Glutamatergic neuron (in vitro differentiated cells): Measurements from ENCODE around the gene OPRM1. TPM values are rescaled to one million over a fixed set of nuclear protein-coding genes. Genes with fewer than 3 reads are reported as not detected.

Experiments
- DNase-seq: peaks from one replicate; pipeline ENCODE4 v3.0.0; 2022
- H3K27ac Mint-ChIP-seq: one replicate; pipeline ENCODE4 v1.8.0; 2020; ENCODE audit warnings: mild to moderate bottlenecking, mixed read lengths, inconsistent platforms; ENCODE audit not compliant: unreplicated experiment
- H3K27me3 Mint-ChIP-seq: one replicate; pipeline ENCODE4 v1.8.0; 2020; ENCODE audit warnings: mild to moderate bottlenecking, moderate library complexity, mixed read lengths, inconsistent platforms; ENCODE audit not compliant: unreplicated experiment
- H3K36me3 Mint-ChIP-seq: one replicate; pipeline ENCODE4 v1.8.0; 2020; ENCODE audit warnings: mild to moderate bottlenecking, mixed read lengths, inconsistent platforms; ENCODE audit not compliant: unreplicated experiment
- H3K4me1 Mint-ChIP-seq: one replicate; pipeline ENCODE4 v1.8.0; 2020; ENCODE audit warnings: mild to moderate bottlenecking, low read depth, mixed read lengths, inconsistent platforms; ENCODE audit not compliant: unreplicated experiment
- H3K4me3 Mint-ChIP-seq: one replicate; pipeline ENCODE4 v1.8.0; 2020; ENCODE audit warnings: mild to moderate bottlenecking, mixed read lengths, inconsistent platforms; ENCODE audit not compliant: unreplicated experiment
- H3K9me3 Mint-ChIP-seq: one replicate; pipeline ENCODE4 v1.8.0; 2020; ENCODE audit warnings: mild to moderate bottlenecking, moderate library complexity, mixed read lengths, inconsistent platforms; ENCODE audit not compliant: unreplicated experiment
- CTCF ChIP-seq: fragments of 200-600 bp; sonication (generic); IDR thresholded peaks from one replicate; pipeline ENCODE4 v1.5.0; 2021; ENCODE audit not compliant: partially characterized antibody, unreplicated experiment
- total RNA-seq: library from RNA; stranded (reverse); fragmentation: NEBNext Ultra II Directional; extraction: Animal tissue kit (Norgen Biotek cat#: 25700); gene quantifications from one replicate; pipeline ENCODE4 v1.2.1, GENCODE V29; 2021; ENCODE audit not compliant: unreplicated experiment

Gene OPRM1
- total RNA-seq, 1 donor from 2014 or later, result not detected

- no peaks in the 10 kb centered on the region for H3K4me1 Mint-ChIP-seq
- no peak for DNase-seq
- H3K9me3 Mint-ChIP-seq, result no peaks in the 10 kb centered on the region
- no peaks in the 10 kb centered on the region for H3K36me3 Mint-ChIP-seq
- H3K4me3 Mint-ChIP-seq, result no peak overlapping the region
- no peak overlapping the region for H3K27ac Mint-ChIP-seq
- no peaks in the 10 kb centered on the region for H3K27me3 Mint-ChIP-seq
- no peak for TF ChIP-seq CTCF
Measured at GRCh38 chr6:154030646-154031045, 8.4 kb upstream of the OPRM1 start.

- Mint-ChIP-seq H3K9me3 (no peaks in the 10 kb centered on the region), H3K27ac (no peak overlapping the region), H3K4me1 (no peaks in the 10 kb centered on the region), H3K36me3 (no peaks in the 10 kb centered on the region), H3K4me3 (no peak overlapping the region), H3K27me3 (no peaks in the 10 kb centered on the region)
- no peak for DNase-seq
- no peak for TF ChIP-seq CTCF
Measured at GRCh38 chr6:154041001-154041400, 2.0 kb downstream of the OPRM1 start.

- Mint-ChIP-seq H3K27ac (no peak overlapping the region), H3K27me3 (no peaks in the 10 kb centered on the region), H3K36me3 (no peaks in the 10 kb centered on the region), H3K4me1 (no peaks in the 10 kb centered on the region), H3K4me3 (no peak overlapping the region), H3K9me3 (no peaks in the 10 kb centered on the region)
- DNase-seq, result no peak
- no peak for TF ChIP-seq CTCF
Measured at GRCh38 chr6:154053141-154053540, 14.1 kb downstream of the OPRM1 start.

- Mint-ChIP-seq H3K27me3 (no peaks in the 10 kb centered on the region), H3K4me1 (no peaks in the 10 kb centered on the region), H3K9me3 (no peaks in the 10 kb centered on the region), H3K4me3 (no peak overlapping the region), H3K27ac (no peak overlapping the region), H3K36me3 (no peaks in the 10 kb centered on the region)
- no peak for DNase-seq
- TF ChIP-seq CTCF, result no peak
Measured at GRCh38 chr6:154056536-154056935, 17.5 kb downstream of the OPRM1 start.

GRCh38 chr6:154057098-154057497 lies 18.1 kb downstream of the OPRM1 start:
- no peak for TF ChIP-seq CTCF
- H3K36me3 Mint-ChIP-seq, result no peaks in the 10 kb centered on the region
- DNase-seq, result no peak
- H3K27ac Mint-ChIP-seq, result no peak overlapping the region
- no peaks in the 10 kb centered on the region for H3K27me3 Mint-ChIP-seq
- H3K9me3 Mint-ChIP-seq, result no peaks in the 10 kb centered on the region
- H3K4me1 Mint-ChIP-seq, result no peaks in the 10 kb centered on the region
- H3K4me3 Mint-ChIP-seq, result no peak overlapping the region
